ENCODE measurements around the gene RSL24D1. TPM values are rescaled to one million over a fixed set of nuclear protein-coding genes. Genes with fewer than 3 reads are reported as not detected.

The RSL24D1 gene
- total and polyA plus RNA-seq, 2 of the 4 experiments (the other 2 are of a cell fraction), result 36.5 to 36.7 TPM

GRCh38 chr15:55195996-55196395, 745 bp downstream of the RSL24D1 start:
- Histone ChIP-seq H2BK15ac (ENCODE audit: low read depth, low read length) (no peak overlapping the region), H3K36me3 (ENCODE audit: control insufficient read depth, insufficient read depth, low read length) (peaks cover 4% of the 10 kb centered on the region), H3K79me1 (ENCODE audit: low read depth in 1 of 2, low read length in 2 of 2) (peaks cover 3 to 16% of the 10 kb centered on the region in 2 experiments; a peak in 3 of 4 replicates), H4K20me1 (ENCODE audit: insufficient read depth, low read length) (peaks cover 24% of the 10 kb centered on the region; the same call in 1 of the 2 replicates), H2BK5ac (ENCODE audit: low read depth, low read length, poor library complexity, severe bottlenecking) (peak overlapping the region; percentile 88), H3K4ac (ENCODE audit: low read depth, low read length) (peak overlapping the region; percentile 97; the same call in 1 of the 2 replicates), H2BK120ac (ENCODE audit: low read depth, low read length) (peak overlapping the region; percentile 52; the same call in 1 of the 2 replicates), H3K4me3 (ENCODE audit: insufficient read depth, low read depth, low read length) (peak overlapping the region; percentile 80), H4K91ac (ENCODE audit: insufficient read depth, low read depth, low read length) (no peak overlapping the region), H4K5ac (ENCODE audit: low read depth, low read length) (peak overlapping the region; percentile 85; the same call in 1 of the 2 replicates), H3K9me1 (ENCODE audit: insufficient read depth, low read length) (peaks cover 3% of the 10 kb centered on the region; the same call in 1 of the 2 replicates), H3K9ac (ENCODE audit: low read depth, low read length) (peak overlapping the region; percentile 95), H3K56ac (ENCODE audit: extremely low read depth, insufficient read depth, low read length) (peak overlapping the region; percentile 79), H3K4me1 (ENCODE audit: control insufficient read depth, insufficient read depth, low read length) (no peaks in the 10 kb centered on the region; the same call in 1 of the 2 replicates), H3K14ac (replicated peaks; ENCODE audit: low read depth, low read length) (peak overlapping the region; percentile 94), H2AK9ac (replicated peaks; ENCODE audit: low read depth, low read length, poor library complexity) (peak overlapping the region; percentile 92), H2BK20ac (ENCODE audit: low read depth, low read length) (no peak overlapping the region), H4K8ac (ENCODE audit: low read depth in 2 of 2, low read length in 2 of 2) (peak overlapping the region; percentile 59 to 95), H3K27ac (ENCODE audit: insufficient read depth, low read length) (peak overlapping the region; percentile 91), H2AFZ (replicated peaks; ENCODE audit: low read length, poor library complexity) (peak overlapping the region; percentile 94), H3K9me3 (ENCODE audit: control insufficient read depth, insufficient read depth, low read length) (no peaks in the 10 kb centered on the region), H3K18ac (ENCODE audit: low read depth, low read length) (peak overlapping the region; percentile 74; the same call in 1 of the 2 replicates), H3K4me2 (ENCODE audit: low read depth, low read length) (peak overlapping the region; percentile 32), H2AK5ac (ENCODE audit: low read depth, low read length) (peak overlapping the region; percentile 81), H3K23ac (ENCODE audit: low read depth, low read length) (peak overlapping the region; percentile 96), H3K27me3 (ENCODE audit: control insufficient read depth, insufficient read depth, low read length) (no peaks in the 10 kb centered on the region)
- ChIA-PET CTCF (no interaction called here), POLR2A (ENCODE audit: unreplicated experiment) (no interaction called here)
- dilution Hi-C loops (cut with HindIII; ENCODE audit: low sequenced_read_pairs, unreplicated experiment), result no loop called here
- no peak for ATAC-seq (ENCODE audit: low read depth)
- in situ Hi-C loops (cut with MboI; ENCODE audit: low sequenced_read_pairs), result no loop called here
- intact Hi-C loops (cut with micrococcal nuclease), result loop anchor here (2.0 kb wide), 1 partner anchor 25 kb away; no protein-coding TSS in a partner anchor
- BruUV-seq (replicated peaks), result no TSS peak
- DNase-seq, result peak; percentile 4
- TF ChIP-seq POLR2A (IDR thresholded peaks at IDR 0.05; ENCODE audit: low read depth, low read length) (no peak), FOS (IDR thresholded peaks at IDR 0.05; ENCODE audit: low read depth, low read length) (no peak), MAFK (IDR thresholded peaks at IDR 0.05; ENCODE audit: low read depth, low read length) (no peak), CHD1 (IDR thresholded peaks at IDR 0.05; ENCODE audit: low read depth, low read length) (no peak), RAD21 (IDR thresholded peaks at IDR 0.05; ENCODE audit: low read length) (no peak), USF2 (IDR thresholded peaks at IDR 0.05; ENCODE audit: low read depth, low read length) (no peak), RFX5 (IDR thresholded peaks at IDR 0.05; ENCODE audit: low read depth, low read length) (no peak), BHLHE40 (IDR thresholded peaks at IDR 0.05; ENCODE audit: low read depth, low read length) (no peak), CEBPB (IDR thresholded peaks at IDR 0.05; ENCODE audit: low read depth, low read length) (no peak), RCOR1 (IDR thresholded peaks at IDR 0.05; ENCODE audit: insufficient replicate concordance, low read length) (no peak), MAZ (IDR thresholded peaks at IDR 0.05; ENCODE audit: borderline replicate concordance, low read depth, low read length) (no peak), MXI1 (IDR thresholded peaks at IDR 0.05; ENCODE audit: borderline replicate concordance, low read depth, low read length) (no peak), SMC3 (IDR thresholded peaks at IDR 0.05; ENCODE audit: low read depth, low read length) (no peak), NFE2L2 (IDR thresholded peaks at IDR 0.05; ENCODE audit: low read depth, low read length) (no peak)
- TF ChIP-seq, protein P1, sequence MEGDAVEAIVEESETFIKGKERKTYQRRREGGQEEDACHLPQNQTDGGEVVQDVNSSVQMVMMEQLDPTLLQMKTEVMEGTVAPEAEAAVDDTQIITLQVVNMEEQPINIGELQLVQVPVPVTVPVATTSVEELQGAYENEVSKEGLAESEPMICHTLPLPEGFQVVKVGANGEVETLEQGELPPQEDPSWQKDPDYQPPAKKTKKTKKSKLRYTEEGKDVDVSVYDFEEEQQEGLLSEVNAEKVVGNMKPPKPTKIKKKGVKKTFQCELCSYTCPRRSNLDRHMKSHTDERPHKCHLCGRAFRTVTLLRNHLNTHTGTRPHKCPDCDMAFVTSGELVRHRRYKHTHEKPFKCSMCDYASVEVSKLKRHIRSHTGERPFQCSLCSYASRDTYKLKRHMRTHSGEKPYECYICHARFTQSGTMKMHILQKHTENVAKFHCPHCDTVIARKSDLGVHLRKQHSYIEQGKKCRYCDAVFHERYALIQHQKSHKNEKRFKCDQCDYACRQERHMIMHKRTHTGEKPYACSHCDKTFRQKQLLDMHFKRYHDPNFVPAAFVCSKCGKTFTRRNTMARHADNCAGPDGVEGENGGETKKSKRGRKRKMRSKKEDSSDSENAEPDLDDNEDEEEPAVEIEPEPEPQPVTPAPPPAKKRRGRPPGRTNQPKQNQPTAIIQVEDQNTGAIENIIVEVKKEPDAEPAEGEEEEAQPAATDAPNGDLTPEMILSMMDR (conservative IDR thresholded peaks at IDR 0.05; ENCODE audit: low read depth, low read length), result no peak
- TF ChIP-seq, protein P2, sequence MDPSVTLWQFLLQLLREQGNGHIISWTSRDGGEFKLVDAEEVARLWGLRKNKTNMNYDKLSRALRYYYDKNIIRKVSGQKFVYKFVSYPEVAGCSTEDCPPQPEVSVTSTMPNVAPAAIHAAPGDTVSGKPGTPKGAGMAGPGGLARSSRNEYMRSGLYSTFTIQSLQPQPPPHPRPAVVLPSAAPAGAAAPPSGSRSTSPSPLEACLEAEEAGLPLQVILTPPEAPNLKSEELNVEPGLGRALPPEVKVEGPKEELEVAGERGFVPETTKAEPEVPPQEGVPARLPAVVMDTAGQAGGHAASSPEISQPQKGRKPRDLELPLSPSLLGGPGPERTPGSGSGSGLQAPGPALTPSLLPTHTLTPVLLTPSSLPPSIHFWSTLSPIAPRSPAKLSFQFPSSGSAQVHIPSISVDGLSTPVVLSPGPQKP (IDR thresholded peaks at IDR 0.05; ENCODE audit: borderline replicate concordance, low read depth, low read length), result no peak
- WGBS, 2 experiments (ENCODE audit: extremely low coverage in 2 of 2, insufficient read length in 1 of 2), result 2% methylated on average over 6 of the region's 9 CpGs; no CpG with 5 or more reads in 1 of the 2 experiments

Measured in IMR-90 (cell line).